Fibroblast of skin of right quadriceps (primary cell): ENCODE data around the gene GPS1.
A peak's percentile ranks its signal among the peaks of the same experiment; 100 is the strongest.

Experiments used
- DNase-seq: peaks from one replicate; pipeline ENCODE4 v3.0.0-alpha.2; 2013

The GPS1 gene

DNA sequence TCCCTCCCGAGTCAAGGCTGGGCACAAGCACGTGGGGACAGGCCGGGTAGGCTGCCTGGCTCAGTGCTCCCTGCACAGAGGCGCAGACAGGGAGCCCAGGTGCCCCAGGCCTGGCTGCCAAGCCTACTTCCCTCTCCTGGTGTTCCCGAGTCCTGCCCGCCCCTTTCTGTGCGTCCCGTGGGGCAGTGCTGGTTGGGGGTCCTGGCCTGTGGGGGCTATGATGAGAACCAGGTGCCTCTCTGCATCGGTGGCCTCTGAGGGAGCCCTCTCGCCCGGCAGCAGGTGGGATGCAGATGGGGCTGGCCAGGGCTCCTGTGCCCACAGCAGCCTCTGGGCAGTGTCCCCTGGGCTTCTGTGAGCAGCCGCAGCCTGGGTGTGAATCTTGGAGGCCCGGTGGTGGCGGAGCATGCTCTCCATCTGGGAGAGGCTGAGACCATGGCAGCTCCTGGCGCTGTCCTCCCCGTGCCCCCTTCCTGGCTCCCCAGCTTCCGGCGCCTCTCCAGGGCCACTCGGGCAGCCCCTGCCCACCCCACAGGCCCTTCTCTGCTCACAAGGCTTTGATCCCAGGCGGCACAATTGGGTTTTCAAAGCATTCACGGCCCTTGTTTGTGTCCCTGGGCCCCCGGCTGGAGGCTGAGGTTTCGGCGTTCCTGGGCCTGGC is 36.3 kb upstream of the GPS1 start:
- no peak for DNase-seq

DNA sequence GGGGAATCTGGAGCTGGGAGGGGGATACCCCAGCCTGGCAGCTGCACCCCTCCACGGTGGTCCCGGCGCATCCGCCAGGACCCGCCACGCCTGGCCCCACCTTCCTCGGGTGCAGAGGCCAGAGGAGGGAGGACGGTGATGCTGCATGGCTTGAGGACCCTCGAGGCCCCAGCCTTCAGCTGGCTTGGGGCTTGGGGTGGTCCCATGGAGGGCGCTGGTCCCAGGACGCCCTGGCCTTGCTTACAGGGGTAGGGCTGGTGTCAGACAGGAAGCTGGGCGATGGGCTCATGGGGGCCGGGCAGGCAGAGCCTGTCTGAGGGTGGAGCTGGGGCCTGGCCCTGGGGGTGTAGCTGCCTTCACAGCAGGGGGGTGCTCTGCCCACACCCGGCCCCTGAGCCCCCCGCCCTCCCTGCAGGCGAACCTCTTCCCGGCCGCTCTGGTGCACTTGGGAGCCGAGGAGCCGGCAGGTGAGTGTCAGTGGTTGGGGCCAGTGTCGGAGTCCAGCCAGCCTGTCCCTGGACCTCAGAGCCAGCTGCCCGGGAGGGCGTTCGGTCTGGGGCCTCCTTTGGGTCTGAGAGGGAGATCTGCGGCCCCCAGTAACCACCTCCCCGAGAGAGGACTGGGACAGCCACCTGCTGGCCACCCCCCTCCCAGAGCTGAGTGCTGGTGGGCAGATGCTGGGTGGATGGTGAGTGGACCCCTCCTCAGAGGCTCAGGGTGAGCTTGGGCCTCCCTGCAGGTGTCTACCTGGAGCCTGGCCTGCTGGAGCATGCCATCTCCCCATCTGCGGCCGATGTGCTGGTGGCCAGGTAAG is 35.4 kb upstream of the GPS1 start:
- DNase-seq = no peak

GRCh38 chr17:82016875-82017459 is 34.7 kb upstream of the GPS1 start:
- no peak for DNase-seq

GRCh38 chr17:82017612-82018151 is 34.0 kb upstream of the GPS1 start:
- no peak for DNase-seq

- DNase-seq = no peak
Observed at GRCh38 chr17:82018152-82018988, 33.3 kb upstream of the GPS1 start.

- no peak for DNase-seq
Observed at GRCh38 chr17:82018989-82019689, 32.6 kb upstream of the GPS1 start.

- DNase-seq = no peak
Observed at GRCh38 chr17:82019690-82020571, 31.8 kb upstream of the GPS1 start.

GRCh38 chr17:82020572-82021106 is 31.1 kb upstream of the GPS1 start:
- no peak for DNase-seq

DNA sequence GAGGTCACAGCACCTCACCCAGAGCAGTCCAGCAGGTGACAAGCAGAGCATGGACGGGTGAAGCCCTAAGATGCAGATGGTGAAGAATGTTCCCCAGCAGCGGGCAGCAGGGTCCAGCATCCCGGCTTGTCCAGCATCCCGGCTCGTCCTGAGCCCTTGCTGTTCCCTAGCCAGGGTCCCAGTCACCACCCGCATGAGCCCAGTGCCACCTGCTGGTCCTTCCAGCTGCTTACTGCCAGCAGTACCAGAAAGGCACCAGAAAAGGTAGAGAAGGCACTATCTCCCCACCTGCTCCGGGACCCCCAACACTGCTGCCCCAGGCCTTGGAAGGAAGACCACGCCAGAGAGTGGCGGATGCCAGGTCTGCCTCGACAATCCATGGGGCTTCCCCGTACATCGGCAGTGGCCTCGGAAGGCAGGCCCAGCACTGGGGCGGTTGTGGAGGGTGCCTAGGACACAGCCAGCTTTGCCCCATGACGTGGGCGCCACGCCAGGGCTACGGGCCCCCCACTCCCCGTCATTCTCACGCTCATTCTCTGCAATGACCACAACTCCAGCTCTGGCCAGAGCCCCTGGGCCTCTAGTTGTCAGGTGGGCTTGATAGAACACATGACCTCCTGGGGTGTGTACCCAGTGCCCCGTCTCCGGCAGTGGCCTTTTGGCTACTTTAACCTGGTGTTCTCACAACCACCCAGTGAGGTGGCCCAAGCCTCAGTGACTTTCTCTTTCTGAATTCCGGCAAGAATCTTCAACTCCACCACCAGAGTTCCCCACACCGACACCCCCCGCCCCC is 30.4 kb upstream of the GPS1 start:
- DNase-seq = peak; percentile 59

GRCh38 chr17:82021900-82022309 is 29.8 kb upstream of the GPS1 start:
- no peak for DNase-seq

DNA sequence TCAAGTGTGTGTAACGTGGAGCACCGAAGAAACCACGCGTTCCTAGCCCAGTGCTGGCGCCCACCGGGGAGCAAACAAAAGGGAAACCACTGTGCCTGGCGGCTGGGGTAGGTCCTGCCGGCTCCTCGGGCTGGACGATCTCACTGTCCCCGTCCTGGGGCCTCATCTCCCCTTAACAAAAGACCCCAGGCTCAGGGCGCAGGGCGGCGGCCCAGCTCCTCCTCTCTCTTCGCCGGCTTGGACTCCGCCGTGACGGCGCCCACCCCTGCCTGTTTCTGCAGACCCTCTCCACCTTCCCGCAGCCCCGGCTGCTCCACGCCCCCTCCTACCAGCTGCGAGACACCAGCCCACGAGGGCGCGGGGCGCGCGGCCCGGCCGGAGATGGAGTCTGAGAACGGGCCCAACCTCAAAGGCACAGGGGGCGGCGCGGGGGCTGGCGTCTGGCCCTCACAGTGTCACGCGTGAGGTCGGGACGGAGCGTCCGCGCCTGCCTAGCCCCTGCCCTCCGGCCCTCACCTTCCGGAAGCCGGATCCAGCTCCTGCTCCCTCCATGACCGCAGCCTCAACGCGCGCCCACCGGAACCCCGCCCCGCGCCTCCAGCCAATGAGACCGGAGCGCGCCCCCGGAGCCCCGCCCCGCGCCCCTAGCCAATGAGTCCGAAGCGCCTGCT is 29.3 kb upstream of the GPS1 start, which contains the start of gene CENPX:
Gene CENPX (minus strand): TSS at position 569 of the 671 bp plus-strand sequence. CDS start 17 bp downstream, at position 552.
- no peak for DNase-seq

- peak; percentile 100 for DNase-seq
Observed at GRCh38 chr17:82022981-82023446, 28.7 kb upstream of the GPS1 start, which contains the start of gene LRRC45. Gene LRRC45 (plus strand): TSS chr17:82023305. CDS start chr17:82023644, 339 bp downstream.

GRCh38 chr17:82023447-82024241 is 28.1 kb upstream of the GPS1 start:
- no peak for DNase-seq

GRCh38 chr17:82024859-82025258 is 26.8 kb upstream of the GPS1 start:
- no peak for DNase-seq

DNA sequence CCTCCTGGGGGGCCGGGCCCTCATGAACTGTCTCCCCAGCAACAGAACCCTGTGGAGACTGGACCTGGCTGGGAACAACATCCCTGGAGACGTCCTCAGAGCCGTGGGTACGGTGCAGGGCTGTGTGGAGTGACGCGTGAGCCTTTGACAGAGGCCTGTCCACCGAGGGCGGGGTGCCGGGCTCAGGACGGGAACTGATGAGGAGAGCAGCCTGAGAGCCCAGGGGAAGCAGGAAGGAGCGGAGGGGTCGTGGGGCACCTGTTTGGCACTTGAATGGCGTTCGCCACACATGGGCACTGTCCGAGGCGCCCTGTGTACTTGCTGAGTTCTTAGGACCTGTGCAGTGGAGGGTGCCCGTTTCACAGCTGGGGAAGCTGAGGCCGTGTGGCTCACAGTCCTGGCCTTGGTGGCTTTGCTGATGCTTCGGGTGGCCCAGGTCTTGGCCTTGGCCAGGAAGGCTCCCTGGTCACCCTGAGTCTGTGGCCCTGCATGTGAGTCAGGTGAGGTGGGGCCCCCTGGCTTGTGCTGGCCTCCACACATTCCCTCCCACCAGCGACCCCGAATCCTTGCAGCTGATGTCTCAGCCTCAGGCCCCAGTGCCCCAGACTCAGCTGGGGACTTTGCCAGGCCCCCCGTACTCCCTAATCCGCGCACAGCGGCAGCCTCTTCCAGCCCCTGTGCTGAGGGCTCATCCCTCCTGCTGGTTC is 26.1 kb upstream of the GPS1 start:
- no peak for DNase-seq

DNA sequence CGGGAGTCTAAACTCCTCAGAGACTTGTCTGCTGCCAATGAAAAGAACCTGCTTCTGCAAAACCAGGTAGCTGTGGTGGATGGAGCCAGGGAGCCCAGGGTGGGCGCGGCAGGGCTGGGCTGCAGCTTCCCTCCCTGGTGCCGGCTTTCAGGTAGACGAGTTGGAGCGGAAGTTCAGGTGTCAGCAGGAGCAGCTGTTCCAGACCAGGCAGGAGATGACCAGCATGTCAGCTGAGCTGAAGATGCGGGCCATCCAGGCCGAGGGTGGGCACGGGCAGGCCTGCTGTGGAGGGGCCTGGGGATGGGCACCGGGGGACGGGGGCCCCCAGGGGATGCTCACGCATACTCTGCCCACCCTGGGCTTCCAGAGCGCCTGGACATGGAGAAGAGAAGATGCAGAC is 23.5 kb upstream of the GPS1 start:
- DNase-seq = no peak

GRCh38 chr17:82028966-82029365 is 22.7 kb upstream of the GPS1 start:
- DNase-seq = no peak
